C4-2B (cell line): ENCODE results near the gene DCAF10.
"Not testable (repeated sequence)": the region's sequence is repeated elsewhere in the genome, so short reads cannot be mapped to it uniquely, and the experiment has no call there.

Source experiments
- ZFX ChIP-seq: fragments of 450-650 bp; IDR thresholded peaks from 2 replicates; pipeline ENCODE4 v1.6.1; 2017
- TF ChIP-seq, protein P1 (sequence below): fragments of 450-650 bp; conservative IDR thresholded peaks from 2 replicates; pipeline ENCODE4 v1.5.1; 2017; ENCODE audit warnings: mild to moderate bottlenecking

DNA sequence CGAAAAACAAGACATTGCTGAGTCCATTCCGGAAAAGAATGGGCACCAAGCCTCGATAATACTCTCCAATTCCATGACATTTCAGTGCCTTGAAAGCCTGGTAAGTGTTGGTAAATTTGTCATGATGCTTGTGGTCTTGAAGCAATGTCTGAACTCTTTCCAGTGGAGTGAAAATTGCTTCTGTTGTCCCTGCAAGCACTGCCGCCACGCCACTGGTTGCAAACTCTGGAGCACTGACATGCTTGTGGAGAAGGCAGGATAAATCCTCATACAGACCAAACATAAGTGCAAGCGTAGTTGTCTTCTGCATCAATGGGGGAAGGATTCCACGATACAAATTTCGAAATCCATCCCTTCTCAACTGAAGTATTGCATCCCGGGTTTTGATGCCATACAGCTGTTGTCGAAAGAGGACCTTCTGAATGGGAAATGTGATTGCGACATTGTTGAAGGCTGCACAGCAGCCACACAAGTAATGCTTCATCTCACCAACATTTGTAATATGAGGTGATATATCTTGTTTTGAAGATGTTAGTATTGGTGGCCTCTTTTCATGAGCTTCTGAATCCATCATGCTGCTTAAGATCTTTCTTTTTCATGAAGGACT is 87.5 kb downstream of the DCAF10 start:
- TF ChIP-seq, protein P1, sequence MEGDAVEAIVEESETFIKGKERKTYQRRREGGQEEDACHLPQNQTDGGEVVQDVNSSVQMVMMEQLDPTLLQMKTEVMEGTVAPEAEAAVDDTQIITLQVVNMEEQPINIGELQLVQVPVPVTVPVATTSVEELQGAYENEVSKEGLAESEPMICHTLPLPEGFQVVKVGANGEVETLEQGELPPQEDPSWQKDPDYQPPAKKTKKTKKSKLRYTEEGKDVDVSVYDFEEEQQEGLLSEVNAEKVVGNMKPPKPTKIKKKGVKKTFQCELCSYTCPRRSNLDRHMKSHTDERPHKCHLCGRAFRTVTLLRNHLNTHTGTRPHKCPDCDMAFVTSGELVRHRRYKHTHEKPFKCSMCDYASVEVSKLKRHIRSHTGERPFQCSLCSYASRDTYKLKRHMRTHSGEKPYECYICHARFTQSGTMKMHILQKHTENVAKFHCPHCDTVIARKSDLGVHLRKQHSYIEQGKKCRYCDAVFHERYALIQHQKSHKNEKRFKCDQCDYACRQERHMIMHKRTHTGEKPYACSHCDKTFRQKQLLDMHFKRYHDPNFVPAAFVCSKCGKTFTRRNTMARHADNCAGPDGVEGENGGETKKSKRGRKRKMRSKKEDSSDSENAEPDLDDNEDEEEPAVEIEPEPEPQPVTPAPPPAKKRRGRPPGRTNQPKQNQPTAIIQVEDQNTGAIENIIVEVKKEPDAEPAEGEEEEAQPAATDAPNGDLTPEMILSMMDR = not testable (repeated sequence)
- TF ChIP-seq ZFX = not testable (repeated sequence)
